ENCODE results near the gene DNAJB14. TPM values are rescaled to one million over a fixed set of nuclear protein-coding genes. Genes with fewer than 3 reads are reported as not detected.

The DNAJB14 gene
- total RNA-seq, 2 experiments from 2014 or later = 66.3 to 67.4 TPM

- intact Hi-C loops (cut with DNase I, micrococcal nuclease) = no loop called here
- Mint-ChIP-seq H3K27me3 (no peaks in the 10 kb centered on the region), H3K4me3 (no peak overlapping the region), H3K36me3 (ENCODE audit: low read depth) (peaks cover 41% of the 10 kb centered on the region), H3K27ac (no peak overlapping the region), H3K9me3 (no peaks in the 10 kb centered on the region), H3K4me1 (ENCODE audit: low read depth) (no peaks in the 10 kb centered on the region)
- H3K4me1 ChIP-seq (ENCODE audit: insufficient read depth, low read length) = no peaks in the 10 kb centered on the region
- H3K27me3 ChIP-seq (ENCODE audit: control insufficient read depth in 1 of 2, insufficient read depth in 2 of 2, low read length in 2 of 2) = no peaks in the 10 kb centered on the region
- ChIA-PET POLR2A (no interaction called here), CTCF (no interaction called here)
- TF ChIP-seq CTCF (IDR thresholded peaks at IDR 0.05) = no peak
- no peaks in the 10 kb centered on the region for H3K9me3 ChIP-seq (ENCODE audit: control insufficient read depth in 1 of 2, insufficient read depth in 1 of 2, low read length in 2 of 2)
- H3K4me3 ChIP-seq (ENCODE audit: low read length) = no peak overlapping the region
- ATAC-seq (ENCODE audit: poor library complexity) = no peak
- H3K36me3 ChIP-seq (ENCODE audit: insufficient read depth, low read length) = peaks cover 13% of the 10 kb centered on the region
- H3K27ac ChIP-seq (ENCODE audit: low read depth in 1 of 2, low read length in 2 of 2) = no peak overlapping the region
- no peak for DNase-seq
Observed at GRCh38 chr4:99872570-99872969, 73.8 kb downstream of the DNAJB14 start.

- Mint-ChIP-seq H3K27me3 (no peaks in the 10 kb centered on the region), H3K4me3 (no peak overlapping the region), H3K9me3 (no peaks in the 10 kb centered on the region), H3K27ac (no peak overlapping the region), H3K4me1 (ENCODE audit: low read depth) (no peaks in the 10 kb centered on the region), H3K36me3 (ENCODE audit: low read depth) (peaks cover 73% of the 10 kb centered on the region)
- Histone ChIP-seq H3K4me3 (ENCODE audit: low read length) (no peak overlapping the region), H3K4me1 (ENCODE audit: insufficient read depth, low read length) (no peaks in the 10 kb centered on the region), H3K36me3 (ENCODE audit: insufficient read depth, low read length) (peaks cover 52% of the 10 kb centered on the region), H3K9me3 (ENCODE audit: control insufficient read depth in 1 of 2, insufficient read depth in 1 of 2, low read length in 2 of 2) (no peaks in the 10 kb centered on the region), H3K27ac (ENCODE audit: low read depth in 1 of 2, low read length in 2 of 2) (no peak overlapping the region), H3K27me3 (ENCODE audit: control insufficient read depth in 1 of 2, insufficient read depth in 2 of 2, low read length in 2 of 2) (no peaks in the 10 kb centered on the region)
- POLR2A ChIA-PET = interaction anchor here (0.8 kb wide), 1 partner anchor 78 kb away, joined by 3 read pairs; the partner anchor contains the start of gene DNAJB14
- TF ChIP-seq CTCF (IDR thresholded peaks at IDR 0.05) = no peak
- CTCF ChIA-PET = interaction anchor here (1.2 kb wide), 1 partner anchor 60 kb away, joined by 3 read pairs; no protein-coding TSS in a partner anchor
- no peak for DNase-seq
- no peak for ATAC-seq (ENCODE audit: poor library complexity)
- intact Hi-C loops (cut with DNase I, micrococcal nuclease) = no loop called here
Observed at GRCh38 chr4:99868126-99868596, 78.3 kb downstream of the DNAJB14 start.

GRCh38 chr4:99863804-99864203, 82.6 kb downstream of the DNAJB14 start:
- Mint-ChIP-seq H3K27ac (no peak overlapping the region), H3K27me3 (no peaks in the 10 kb centered on the region), H3K36me3 (ENCODE audit: low read depth) (peaks cover 82% of the 10 kb centered on the region), H3K4me3 (no peak overlapping the region), H3K9me3 (no peaks in the 10 kb centered on the region), H3K4me1 (ENCODE audit: low read depth) (peaks cover 3% of the 10 kb centered on the region)
- CTCF ChIA-PET = interaction anchor here (1.0 kb wide), 1 partner anchor 13 kb away, joined by 3 read pairs; no protein-coding TSS in a partner anchor
- POLR2A ChIA-PET = no interaction called here
- Histone ChIP-seq H3K9me3 (ENCODE audit: control insufficient read depth in 1 of 2, insufficient read depth in 1 of 2, low read length in 2 of 2) (no peaks in the 10 kb centered on the region), H3K36me3 (ENCODE audit: insufficient read depth, low read length) (peaks cover 73% of the 10 kb centered on the region), H3K27ac (ENCODE audit: low read depth in 1 of 2, low read length in 2 of 2) (no peak overlapping the region), H3K4me1 (ENCODE audit: insufficient read depth, low read length) (no peaks in the 10 kb centered on the region), H3K4me3 (ENCODE audit: low read length) (no peak overlapping the region), H3K27me3 (ENCODE audit: control insufficient read depth in 1 of 2, insufficient read depth in 2 of 2, low read length in 2 of 2) (no peaks in the 10 kb centered on the region)
- ATAC-seq (ENCODE audit: poor library complexity) (no peak), DNase-seq (no peak)
- intact Hi-C loops (cut with DNase I, micrococcal nuclease) = no loop called here
- TF ChIP-seq CTCF (IDR thresholded peaks at IDR 0.05) = no peak

Data from CD4-positive, alpha-beta T cell (primary cell).